ENCODE data around the gene VPS26A.

Gene VPS26A

GRCh38 chr10:69180525-69181204, 56.7 kb downstream of the VPS26A start:
- FAIRE-seq (no peak), DNase-seq (ENCODE audit: insufficient read length) (no peak)
- TF ChIP-seq TAF1 (IDR thresholded peaks at IDR 0.05; ENCODE audit: borderline replicate concordance, low read depth, low read length) (no peak), POLR2AphosphoS5 (IDR thresholded peaks at IDR 0.05; ENCODE audit: low read depth, low read length) (no peak), POLR2A (IDR thresholded peaks at IDR 0.05; ENCODE audit: low read depth, low read length) (no peak)

GRCh38 chr10:69181433-69181832, 57.5 kb downstream of the VPS26A start:
- FAIRE-seq (no peak), DNase-seq (ENCODE audit: insufficient read length) (no peak)
- no peak for TF ChIP-seq TAF1 (IDR thresholded peaks at IDR 0.05; ENCODE audit: borderline replicate concordance, low read depth, low read length)
- no peak for TF ChIP-seq POLR2AphosphoS5 (IDR thresholded peaks at IDR 0.05; ENCODE audit: low read depth, low read length)
- no peak for TF ChIP-seq POLR2A (IDR thresholded peaks at IDR 0.05; ENCODE audit: low read depth, low read length)

- no peak for DNase-seq (ENCODE audit: insufficient read length)
- TF ChIP-seq POLR2A (IDR thresholded peaks at IDR 0.05; ENCODE audit: low read depth, low read length), result no peak
- no peak for TF ChIP-seq POLR2AphosphoS5 (IDR thresholded peaks at IDR 0.05; ENCODE audit: low read depth, low read length)
- TF ChIP-seq TAF1 (IDR thresholded peaks at IDR 0.05; ENCODE audit: borderline replicate concordance, low read depth, low read length), result no peak
- no peak for FAIRE-seq
Measured at GRCh38 chr10:69182005-69182404, 58.0 kb downstream of the VPS26A start.

- TF ChIP-seq POLR2A (IDR thresholded peaks at IDR 0.05; ENCODE audit: low read depth, low read length) (no peak), TAF1 (IDR thresholded peaks at IDR 0.05; ENCODE audit: borderline replicate concordance, low read depth, low read length) (no peak), POLR2AphosphoS5 (IDR thresholded peaks at IDR 0.05; ENCODE audit: low read depth, low read length) (no peak)
- FAIRE-seq, result no peak
- DNase-seq (ENCODE audit: insufficient read length), result no peak
Measured at GRCh38 chr10:69186524-69186923, 62.5 kb downstream of the VPS26A start.

- FAIRE-seq (no peak), DNase-seq (ENCODE audit: insufficient read length) (no peak)
- no peak for TF ChIP-seq POLR2A (IDR thresholded peaks at IDR 0.05; ENCODE audit: low read depth, low read length)
- TF ChIP-seq POLR2AphosphoS5 (IDR thresholded peaks at IDR 0.05; ENCODE audit: low read depth, low read length), result no peak
- TF ChIP-seq TAF1 (IDR thresholded peaks at IDR 0.05; ENCODE audit: borderline replicate concordance, low read depth, low read length), result no peak
Measured at GRCh38 chr10:69201045-69201444, 77.1 kb downstream of the VPS26A start.

GRCh38 chr10:69202332-69202731, 78.4 kb downstream of the VPS26A start:
- TF ChIP-seq TAF1 (IDR thresholded peaks at IDR 0.05; ENCODE audit: borderline replicate concordance, low read depth, low read length), result no peak
- TF ChIP-seq POLR2AphosphoS5 (IDR thresholded peaks at IDR 0.05; ENCODE audit: low read depth, low read length), result no peak
- no peak for TF ChIP-seq POLR2A (IDR thresholded peaks at IDR 0.05; ENCODE audit: low read depth, low read length)
- DNase-seq (ENCODE audit: insufficient read length) (no peak), FAIRE-seq (no peak)

- no peak for TF ChIP-seq POLR2A (IDR thresholded peaks at IDR 0.05; ENCODE audit: low read depth, low read length)
- FAIRE-seq (no peak), DNase-seq (ENCODE audit: insufficient read length) (no peak)
Measured at GRCh38 chr10:69208761-69209160, 84.8 kb downstream of the VPS26A start.

- DNase-seq (ENCODE audit: insufficient read length) (no peak), FAIRE-seq (no peak)
- no peak for TF ChIP-seq TAF1 (IDR thresholded peaks at IDR 0.05; ENCODE audit: borderline replicate concordance, low read depth, low read length)
- TF ChIP-seq POLR2A (IDR thresholded peaks at IDR 0.05; ENCODE audit: low read depth, low read length), result no peak
- peak; percentile 24; the same call in 1 of the 2 replicates for TF ChIP-seq POLR2AphosphoS5 (IDR thresholded peaks at IDR 0.05; ENCODE audit: low read depth, low read length)
Measured at GRCh38 chr10:69209787-69210484, 86.0 kb downstream of the VPS26A start.

- TF ChIP-seq POLR2AphosphoS5 (IDR thresholded peaks at IDR 0.05; ENCODE audit: low read depth, low read length) (no peak), TAF1 (IDR thresholded peaks at IDR 0.05; ENCODE audit: borderline replicate concordance, low read depth, low read length) (no peak)
- no peak for FAIRE-seq
Measured at GRCh38 chr10:69211104-69211503, 87.1 kb downstream of the VPS26A start.

GRCh38 chr10:69211524-69211923, 87.5 kb downstream of the VPS26A start:
- DNase-seq (ENCODE audit: insufficient read length) (no peak), FAIRE-seq (no peak)
- no peak for TF ChIP-seq POLR2A (IDR thresholded peaks at IDR 0.05; ENCODE audit: low read depth, low read length)

More at GRCh38 chr10:69211104-69211503, 87.1 kb downstream of the VPS26A start:
- DNase-seq (ENCODE audit: insufficient read length), result no peak

GRCh38 chr10:69213591-69214311, 89.8 kb downstream of the VPS26A start:
- FAIRE-seq, result no peak
- TF ChIP-seq POLR2A (IDR thresholded peaks at IDR 0.05; ENCODE audit: low read depth, low read length) (no peak), POLR2AphosphoS5 (IDR thresholded peaks at IDR 0.05; ENCODE audit: low read depth, low read length) (no peak), TAF1 (IDR thresholded peaks at IDR 0.05; ENCODE audit: borderline replicate concordance, low read depth, low read length) (no peak)
- DNase-seq (ENCODE audit: insufficient read length), result no peak

GRCh38 chr10:69214666-69215131, 90.7 kb downstream of the VPS26A start:
- DNase-seq (ENCODE audit: insufficient read length), result no peak
- FAIRE-seq, result no peak
- no peak for TF ChIP-seq POLR2AphosphoS5 (IDR thresholded peaks at IDR 0.05; ENCODE audit: low read depth, low read length)
- TF ChIP-seq TAF1 (IDR thresholded peaks at IDR 0.05; ENCODE audit: borderline replicate concordance, low read depth, low read length), result no peak
- no peak for TF ChIP-seq POLR2A (IDR thresholded peaks at IDR 0.05; ENCODE audit: low read depth, low read length)

Data from GM12892 (cell line).